ENCODE data around the gene MAP7. TPM values are rescaled to one million over a fixed set of nuclear protein-coding genes. Genes with fewer than 3 reads are reported as not detected.
A peak's percentile ranks its signal among the peaks of the same experiment; 100 is the strongest.

Gene MAP7
- total RNA-seq, 1 donor from 2014 or later, result 0.77 TPM

DNA sequence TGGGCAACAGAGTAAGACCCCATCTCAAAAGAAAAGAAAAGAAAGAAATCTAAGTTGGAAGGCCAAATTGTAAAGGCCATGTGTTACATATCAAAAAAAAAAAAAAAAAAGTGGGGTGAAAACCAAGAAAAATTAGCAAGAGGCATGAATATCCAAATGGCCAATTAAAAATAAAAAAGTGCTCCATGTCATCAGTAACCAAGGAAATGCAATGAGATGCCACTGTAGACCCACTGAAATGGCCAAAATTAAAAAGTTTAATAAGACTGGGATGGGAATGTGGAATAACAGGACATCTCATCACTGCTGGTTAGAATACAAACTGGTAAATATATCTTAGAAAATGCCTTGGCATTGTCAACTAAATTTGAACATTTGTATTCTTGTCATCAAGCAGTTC is 230.5 kb downstream of the MAP7 start:
- DNase-seq (ENCODE audit: low spot score), result no peak
- H3K27ac Mint-ChIP-seq (ENCODE audit: unreplicated experiment), result no peak overlapping the region
- H3K4me3 Mint-ChIP-seq (ENCODE audit: unreplicated experiment), result no peak overlapping the region
- H3K9me3 Mint-ChIP-seq (ENCODE audit: low read depth), result no peaks in the 10 kb centered on the region
- peaks cover 11% of the 10 kb centered on the region for H3K27me3 Mint-ChIP-seq (ENCODE audit: low read depth)
- H3K4me1 Mint-ChIP-seq (ENCODE audit: low read depth), result no peaks in the 10 kb centered on the region
- TF ChIP-seq, protein P1, sequence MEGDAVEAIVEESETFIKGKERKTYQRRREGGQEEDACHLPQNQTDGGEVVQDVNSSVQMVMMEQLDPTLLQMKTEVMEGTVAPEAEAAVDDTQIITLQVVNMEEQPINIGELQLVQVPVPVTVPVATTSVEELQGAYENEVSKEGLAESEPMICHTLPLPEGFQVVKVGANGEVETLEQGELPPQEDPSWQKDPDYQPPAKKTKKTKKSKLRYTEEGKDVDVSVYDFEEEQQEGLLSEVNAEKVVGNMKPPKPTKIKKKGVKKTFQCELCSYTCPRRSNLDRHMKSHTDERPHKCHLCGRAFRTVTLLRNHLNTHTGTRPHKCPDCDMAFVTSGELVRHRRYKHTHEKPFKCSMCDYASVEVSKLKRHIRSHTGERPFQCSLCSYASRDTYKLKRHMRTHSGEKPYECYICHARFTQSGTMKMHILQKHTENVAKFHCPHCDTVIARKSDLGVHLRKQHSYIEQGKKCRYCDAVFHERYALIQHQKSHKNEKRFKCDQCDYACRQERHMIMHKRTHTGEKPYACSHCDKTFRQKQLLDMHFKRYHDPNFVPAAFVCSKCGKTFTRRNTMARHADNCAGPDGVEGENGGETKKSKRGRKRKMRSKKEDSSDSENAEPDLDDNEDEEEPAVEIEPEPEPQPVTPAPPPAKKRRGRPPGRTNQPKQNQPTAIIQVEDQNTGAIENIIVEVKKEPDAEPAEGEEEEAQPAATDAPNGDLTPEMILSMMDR (IDR thresholded peaks at IDR 0.05), result no peak
- H3K36me3 Mint-ChIP-seq (ENCODE audit: low read depth), result no peaks in the 10 kb centered on the region

DNA sequence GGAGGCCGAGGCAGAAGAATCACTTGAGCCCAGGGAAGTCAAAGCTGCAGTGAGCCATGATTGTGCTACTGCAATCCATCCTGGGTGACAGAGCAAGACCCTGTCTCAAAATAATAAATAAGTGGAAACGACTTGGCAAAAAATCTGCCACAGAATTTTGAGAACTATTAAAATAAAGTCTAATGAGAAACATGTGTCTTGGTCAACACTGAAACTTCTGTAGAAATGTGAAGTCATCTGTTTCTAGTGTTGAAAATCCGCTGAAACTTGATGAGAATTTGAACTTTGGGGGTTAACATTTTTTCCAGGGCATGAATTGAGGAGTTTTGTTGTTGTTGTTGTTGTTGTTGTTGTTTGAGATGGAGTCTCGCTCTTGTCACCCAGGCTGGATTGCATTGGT is 231.5 kb downstream of the MAP7 start:
- Mint-ChIP-seq H3K36me3 (ENCODE audit: low read depth) (no peaks in the 10 kb centered on the region), H3K27me3 (ENCODE audit: low read depth) (peaks cover 17% of the 10 kb centered on the region), H3K4me3 (ENCODE audit: unreplicated experiment) (no peak overlapping the region), H3K27ac (ENCODE audit: unreplicated experiment) (no peak overlapping the region), H3K4me1 (ENCODE audit: low read depth) (no peaks in the 10 kb centered on the region), H3K9me3 (ENCODE audit: low read depth) (no peaks in the 10 kb centered on the region)
- TF ChIP-seq, protein P1 (IDR thresholded peaks at IDR 0.05), result no peak
- no peak for DNase-seq (ENCODE audit: low spot score)

DNA sequence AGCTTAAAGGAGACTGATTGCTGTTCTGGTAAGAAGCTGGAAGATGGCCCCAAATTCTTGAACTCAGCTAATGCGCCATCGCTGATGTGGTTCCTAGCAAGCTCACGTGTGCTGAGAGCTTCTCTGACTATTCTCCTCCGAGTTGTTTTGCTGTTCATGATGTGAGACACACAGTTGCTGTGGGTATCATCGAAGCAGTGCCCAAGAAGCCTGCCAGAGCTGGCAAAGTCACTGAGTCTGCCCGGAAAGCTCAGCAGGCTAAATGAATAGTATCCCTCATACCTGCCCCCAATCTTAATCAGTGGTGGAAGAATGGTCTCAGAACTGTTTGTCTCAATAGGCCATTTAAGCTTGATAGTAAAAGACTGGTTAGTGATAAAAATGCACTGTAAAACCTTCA is 232.3 kb downstream of the MAP7 start:
- Mint-ChIP-seq H3K4me3 (ENCODE audit: unreplicated experiment) (no peak overlapping the region), H3K27ac (ENCODE audit: unreplicated experiment) (no peak overlapping the region), H3K9me3 (ENCODE audit: low read depth) (no peaks in the 10 kb centered on the region), H3K4me1 (ENCODE audit: low read depth) (no peaks in the 10 kb centered on the region), H3K27me3 (ENCODE audit: low read depth) (peaks cover 23% of the 10 kb centered on the region), H3K36me3 (ENCODE audit: low read depth) (no peaks in the 10 kb centered on the region)
- TF ChIP-seq, protein P1 (IDR thresholded peaks at IDR 0.05), result no peak
- DNase-seq (ENCODE audit: low spot score), result no peak

DNA sequence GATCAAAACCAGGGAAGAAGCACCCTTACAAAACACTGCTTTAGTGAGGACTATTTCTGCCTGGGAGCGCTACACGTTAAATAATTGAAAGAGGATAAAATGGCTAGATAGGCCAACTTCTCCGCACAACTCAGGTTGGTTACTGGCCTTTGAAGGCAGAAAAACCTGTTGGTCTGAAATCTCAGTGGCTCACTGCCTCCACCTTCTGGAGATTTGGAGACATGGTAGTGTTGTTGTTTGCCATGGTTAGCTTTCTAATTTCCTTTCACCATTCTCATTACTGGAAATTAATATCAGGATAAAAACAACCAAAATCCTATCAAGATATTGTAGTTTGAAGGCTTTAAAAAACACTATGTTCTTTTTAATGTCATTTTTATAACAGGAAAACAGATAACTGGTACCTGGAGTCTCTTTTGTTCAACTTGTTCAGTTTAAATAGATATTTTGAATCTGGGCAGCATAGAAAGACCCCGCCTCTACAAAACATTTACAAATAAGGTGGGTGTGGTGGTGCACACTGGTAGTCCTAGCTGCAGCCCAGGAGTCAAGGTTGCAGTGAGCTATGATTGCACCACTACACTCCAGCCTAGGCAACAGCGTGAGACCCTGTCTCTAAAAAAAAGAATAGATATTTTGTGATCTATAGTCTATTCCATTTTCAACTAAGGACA is 233.1 kb downstream of the MAP7 start:
- Mint-ChIP-seq H3K36me3 (ENCODE audit: low read depth) (no peaks in the 10 kb centered on the region), H3K9me3 (ENCODE audit: low read depth) (no peaks in the 10 kb centered on the region), H3K27me3 (ENCODE audit: low read depth) (peaks cover 23% of the 10 kb centered on the region), H3K4me3 (ENCODE audit: unreplicated experiment) (no peak overlapping the region), H3K4me1 (ENCODE audit: low read depth) (no peaks in the 10 kb centered on the region), H3K27ac (ENCODE audit: unreplicated experiment) (no peak overlapping the region)
- TF ChIP-seq, protein P1 (IDR thresholded peaks at IDR 0.05), result peak; percentile 88
- no peak for DNase-seq (ENCODE audit: low spot score)

DNA sequence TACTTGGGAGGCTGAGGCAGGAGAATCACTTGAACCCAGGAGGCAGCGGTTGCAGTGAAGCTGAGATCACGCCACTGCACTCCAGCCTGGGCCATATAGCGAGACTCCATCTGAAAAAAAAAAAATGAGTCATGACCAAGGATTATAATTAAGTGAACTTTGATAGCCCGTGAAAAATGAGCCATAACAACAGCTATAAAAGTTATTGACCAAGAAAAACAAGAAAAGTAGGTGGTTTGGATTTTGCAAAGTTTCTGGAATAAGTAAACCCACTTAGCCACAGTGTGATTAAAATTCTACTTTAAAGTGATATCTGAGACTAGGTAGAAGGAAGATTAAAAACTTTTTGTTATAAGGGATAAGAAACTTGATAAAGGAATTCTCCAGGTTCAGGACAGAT is 234.6 kb downstream of the MAP7 start:
- Mint-ChIP-seq H3K4me3 (ENCODE audit: unreplicated experiment) (no peak overlapping the region), H3K9me3 (ENCODE audit: low read depth) (no peaks in the 10 kb centered on the region)
- TF ChIP-seq, protein P1 (IDR thresholded peaks at IDR 0.05), result no peak

More for the DNA sequence above, 234.6 kb downstream of the MAP7 start:
- Mint-ChIP-seq H3K27ac (ENCODE audit: unreplicated experiment) (no peak overlapping the region), H3K4me1 (ENCODE audit: low read depth) (no peaks in the 10 kb centered on the region), H3K36me3 (ENCODE audit: low read depth) (no peaks in the 10 kb centered on the region), H3K27me3 (ENCODE audit: low read depth) (peaks cover 23% of the 10 kb centered on the region)
- no peak for DNase-seq (ENCODE audit: low spot score)
